HG03064 (cell line): Measurements from ENCODE around the gene NDFIP2.
A peak's percentile ranks its signal among the peaks of the same experiment; 100 is the strongest.
"Not testable (repeated sequence)": the region's sequence is repeated elsewhere in the genome, so short reads cannot be mapped to it uniquely, and the experiment has no call there.

Source experiments
- ATAC-seq: cut with Tn5 transposase; IDR thresholded peaks from one replicate; pipeline ENCODE4 v1.9.1; 2021; ENCODE audit warnings: low read depth; ENCODE audit not compliant: unreplicated experiment

NDFIP2 gene

GRCh38 chr13:79531542-79532254 is 50.7 kb downstream of the NDFIP2 start:
- ATAC-seq: no peak

GRCh38 chr13:79532576-79532975 is 51.6 kb downstream of the NDFIP2 start:
- ATAC-seq: no peak

GRCh38 chr13:79533781-79534400 is 52.9 kb downstream of the NDFIP2 start:
- ATAC-seq: no peak

GRCh38 chr13:79534596-79534995 is 53.6 kb downstream of the NDFIP2 start:
- ATAC-seq: no peak

- ATAC-seq: no peak
Measured at GRCh38 chr13:79538757-79539156, 57.8 kb downstream of the NDFIP2 start.

- no peak for ATAC-seq
Measured at GRCh38 chr13:79540504-79540903, 59.5 kb downstream of the NDFIP2 start.

- ATAC-seq: peak; percentile 51
Measured at GRCh38 chr13:79541426-79542049, 60.6 kb downstream of the NDFIP2 start.

GRCh38 chr13:79543883-79544282 is 62.9 kb downstream of the NDFIP2 start:
- no peak for ATAC-seq

- no peak for ATAC-seq
Measured at GRCh38 chr13:79547211-79548195, 66.5 kb downstream of the NDFIP2 start.

GRCh38 chr13:79548902-79549301 is 67.9 kb downstream of the NDFIP2 start:
- ATAC-seq: no peak

GRCh38 chr13:79549355-79550106 is 68.6 kb downstream of the NDFIP2 start:
- ATAC-seq: no peak

GRCh38 chr13:79557666-79558065 is 76.7 kb downstream of the NDFIP2 start:
- no peak for ATAC-seq

- ATAC-seq: no peak
Measured at GRCh38 chr13:79560954-79561353, 80.0 kb downstream of the NDFIP2 start.

GRCh38 chr13:79562557-79562956 is 81.6 kb downstream of the NDFIP2 start:
- no peak for ATAC-seq

GRCh38 chr13:79566118-79566517 is 85.2 kb downstream of the NDFIP2 start:
- ATAC-seq: no peak

GRCh38 chr13:79571147-79571546 is 90.2 kb downstream of the NDFIP2 start:
- no peak for ATAC-seq

GRCh38 chr13:79573892-79574291 is 92.9 kb downstream of the NDFIP2 start:
- not testable (repeated sequence) for ATAC-seq

- no peak for ATAC-seq
Measured at GRCh38 chr13:79581870-79582315, 100.9 kb downstream of the NDFIP2 start.

GRCh38 chr13:79582896-79583295 is 101.9 kb downstream of the NDFIP2 start:
- no peak for ATAC-seq

GRCh38 chr13:79585033-79585432 is 104.1 kb downstream of the NDFIP2 start:
- ATAC-seq: no peak
